Common myeloid progenitor, CD34-positive (primary cell): Measurements from ENCODE around the gene PGPEP1. TPM values are rescaled to one million over a fixed set of nuclear protein-coding genes. Genes with fewer than 3 reads are reported as not detected.
A peak's percentile ranks its signal among the peaks of the same experiment; 100 is the strongest.

Experiments used
- CTCF ChIA-PET: fragments of 350-600 bp; sonication (Branson Sonifier 250); formaldehyde crosslinking; loops from one replicate; lab custom pipeline; 2021; ENCODE audit warnings: antibody characterized with exemption; lab: Charles Lee
- POLR2A ChIA-PET: fragments of 350-600 bp; sonication (Branson Sonifier 250); formaldehyde crosslinking; loops from one replicate; lab custom pipeline; 2021; ENCODE audit warnings: antibody characterized with exemption; lab: Charles Lee
- DNase-seq, 3 donors: peaks; one replicate each; pipeline versions ENCODE4 v3.0.0 to v3.0.0-alpha.2; 2013
- H3K27ac ChIP-seq, 2 experiments: 1 replicate in 1 of 2; 2 replicates in 1 of 2; pipeline ENCODE4 v1.7.0; 2013; ENCODE audit warnings: inconsistent platforms in 2 of 2, low read length in 2 of 2, mild to moderate bottlenecking in 2 of 2, low read depth in 1 of 2, moderate library complexity in 1 of 2; ENCODE audit not compliant: severe bottlenecking in 2 of 2, insufficient read depth in 1 of 2, poor library complexity in 1 of 2
- H3K27me3 ChIP-seq, 5 experiments: replicated peaks in 2 of 5; 1 replicate in 3 of 5; 2 replicates in 2 of 5; pipeline versions ENCODE4 v1.6.1 to v1.7.0; 2013; ENCODE audit warnings: low read length in 4 of 5, mild to moderate bottlenecking in 2 of 5, moderate library complexity in 2 of 5, inconsistent platforms in 1 of 5; ENCODE audit not compliant: insufficient read depth in 5 of 5, control insufficient read depth in 4 of 5
- H3K36me3 ChIP-seq, 4 experiments: 1 replicate in 2 of 4; 2 replicates in 2 of 4; pipeline versions ENCODE4 v1.6.1 to v1.7.0; 2013; ENCODE audit warnings: low read length in 3 of 4, control low read depth in 1 of 4, mild to moderate bottlenecking in 1 of 4; ENCODE audit not compliant: control insufficient read depth in 4 of 4, insufficient read depth in 4 of 4
- H3K4me1 ChIP-seq, 4 experiments: 1 replicate in 3 of 4; 2 replicates in 1 of 4; pipeline versions ENCODE4 v1.6.1 to v1.7.1; 2013; ENCODE audit warnings: low read length in 3 of 4, mild to moderate bottlenecking in 3 of 4, control low read depth in 1 of 4, inconsistent platforms in 1 of 4, moderate library complexity in 1 of 4; ENCODE audit not compliant: control insufficient read depth in 4 of 4, insufficient read depth in 4 of 4; ENCODE audit errors: control extremely low read depth in 1 of 4
- H3K4me3 ChIP-seq, 7 experiments: 1 replicate in 4 of 7; 2 replicates in 3 of 7; pipeline versions ENCODE4 v1.5.1 to v1.7.0; 2013; ENCODE audit warnings: mild to moderate bottlenecking in 7 of 7, low read length in 6 of 7, moderate library complexity in 6 of 7, inconsistent platforms in 2 of 7, low read depth in 2 of 7, control low read depth in 1 of 7; ENCODE audit not compliant: insufficient read depth in 4 of 7, control insufficient read depth in 1 of 7; ENCODE audit errors: extremely low read depth in 1 of 7
- H3K9me3 ChIP-seq, 5 experiments: 1 replicate in 4 of 5; 2 replicates in 1 of 5; pipeline versions ENCODE4 v1.6.1 to v1.7.1; 2013; ENCODE audit warnings: low read length in 4 of 5, mild to moderate bottlenecking in 2 of 5, inconsistent platforms in 1 of 5, low read depth in 1 of 5, moderate library complexity in 1 of 5; ENCODE audit not compliant: control insufficient read depth in 4 of 5, insufficient read depth in 2 of 5; ENCODE audit errors: control extremely low read depth in 1 of 5
- WGBS: methylation state at CpG from one replicate; pipeline ENCODE4 v1.1.5; 2013; ENCODE audit not compliant: insufficient coverage; 5-methylcytosine and 5-hydroxymethylcytosine counted together
- polyA plus RNA-seq: library from polyadenylated mRNA; unstranded; fragments of 120-200 nt; gene quantifications from one replicate; pipeline ENCODE4 v1.2.1, GENCODE V29; 2013

PGPEP1 gene
- polyA plus RNA-seq, result 25.4 TPM

GRCh38 chr19:18340190-18340989, at the start of gene PGPEP1:
PGPEP1 (plus strand) TSS chr19:18340598; CDS start chr19:18340682, 84 bp downstream.
- peaks cover 2 to 31% (median 22%) of the 10 kb centered on the region in 4 experiments for H3K4me1 ChIP-seq
- 4% methylated on average over 51 of the region's 69 CpGs for WGBS
- H3K36me3 ChIP-seq, result peaks cover 4 to 25% (median 16%) of the 10 kb centered on the region in 4 experiments
- no peaks in the 10 kb centered on the region for H3K9me3 ChIP-seq
- H3K27ac ChIP-seq, result peak within 1 kb of the TSS; percentile 72 to 87
- H3K4me3 ChIP-seq, result peak within 1 kb of the TSS; percentile 75 to 92 (median 81)
- H3K27me3 ChIP-seq, result no peaks in the 10 kb centered on the region
- ChIA-PET CTCF (interaction anchor here (0.9 to 5.3 kb wide), 11 partner anchors 10 to 88 kb away, joined by 3 to 60 read pairs (median 4); partner anchors contain the start of genes GDF15 and JUND), POLR2A (interaction anchor here (0.7 to 1.9 kb wide), 3 partner anchors 59 to 62 kb away, joined by 3 to 10 read pairs (median 5); partner anchors contain the start of gene JUND)
- peak; percentile 30 to 67 (median 62) for DNase-seq

- H3K9me3 ChIP-seq, result no peaks in the 10 kb centered on the region
- H3K36me3 ChIP-seq, result no peaks in the 10 kb centered on the region
- peaks cover 4 to 76% (median 40%) of the 10 kb centered on the region in 4 experiments for H3K4me1 ChIP-seq
- ChIA-PET POLR2A (interaction anchor here (1.1 to 6.1 kb wide), 5 partner anchors 11 to 35 kb away, joined by 4 to 145 read pairs (median 19); partner anchors contain the start of genes JUND and LSM4), CTCF (interaction anchor here (2.2 to 5.2 kb wide), 5 partner anchors 11 to 31 kb away, joined by 10 to 52 read pairs (median 14); partner anchors contain the start of genes JUND and LSM4)
- H3K27me3 ChIP-seq, result no peaks in the 10 kb centered on the region
- 21% methylated on average over 18 of the region's 21 CpGs for WGBS
- H3K4me3 ChIP-seq, result peak overlapping the region in 6 of 7 experiments; percentile 32 to 81 (median 70)
- DNase-seq, result peak in 2 of 3 donors; percentile 68 to 73
- peak overlapping the region; percentile 15 to 95 for H3K27ac ChIP-seq
Observed at GRCh38 chr19:18291019-18291524, 49.3 kb upstream of the PGPEP1 start.

GRCh38 chr19:18291590-18292461, 48.6 kb upstream of the PGPEP1 start:
- DNase-seq, result peak; percentile 90 to 92 (median 90)
- H3K9me3 ChIP-seq, result no peaks in the 10 kb centered on the region
- 0% methylated on average over 34 of the region's 75 CpGs for WGBS
- ChIA-PET POLR2A (interaction anchor here (1.1 to 6.1 kb wide), 7 partner anchors 9 to 34 kb away, joined by 4 to 145 read pairs (median 19); partner anchors contain the start of genes JUND and LSM4), CTCF (interaction anchor here (0.8 to 5.2 kb wide), 10 partner anchors 10 to 48 kb away, joined by 3 to 52 read pairs (median 10); partner anchors contain the start of genes JUND and LSM4)
- H3K36me3 ChIP-seq, result no peaks in the 10 kb centered on the region
- H3K4me1 ChIP-seq, result peaks cover 4 to 69% (median 40%) of the 10 kb centered on the region in 4 experiments
- peak overlapping the region; percentile 77 to 95 for H3K27ac ChIP-seq
- peak overlapping the region; percentile 44 to 90 (median 77) for H3K4me3 ChIP-seq
- no peaks in the 10 kb centered on the region for H3K27me3 ChIP-seq

GRCh38 chr19:18292462-18292809, 48.0 kb upstream of the PGPEP1 start:
- CTCF ChIA-PET, result interaction anchor here (0.8 to 5.2 kb wide), 11 partner anchors 10 to 51 kb away, joined by 3 to 52 read pairs (median 7); partner anchors contain the start of genes JUND and LSM4
- POLR2A ChIA-PET, result interaction anchor here (0.7 to 6.1 kb wide), 6 partner anchors 9 to 279 kb away, joined by 4 to 145 read pairs (median 22); partner anchors contain the start of genes JUND and LSM4
- Histone ChIP-seq H3K27me3 (no peaks in the 10 kb centered on the region), H3K36me3 (no peaks in the 10 kb centered on the region), H3K4me1 (peaks cover 4 to 64% (median 40%) of the 10 kb centered on the region in 4 experiments), H3K9me3 (no peaks in the 10 kb centered on the region), H3K27ac (peak overlapping the region; percentile 77 to 95), H3K4me3 (peak overlapping the region; percentile 44 to 90 (median 77))
- peak in 2 of 3 donors; percentile 34 to 63 for DNase-seq
- WGBS, result 0% methylated on average over 9 of the region's 20 CpGs

- CTCF ChIA-PET, result interaction anchor here (0.6 to 5.2 kb wide), 13 partner anchors 9 to 196 kb away, joined by 3 to 52 read pairs (median 4); partner anchors contain the start of genes JUND and LSM4
- no peaks in the 10 kb centered on the region for H3K36me3 ChIP-seq
- H3K27ac ChIP-seq, result peak overlapping the region; percentile 77 to 95
- no peaks in the 10 kb centered on the region for H3K9me3 ChIP-seq
- POLR2A ChIA-PET, result interaction anchor here (0.7 to 6.1 kb wide), 4 partner anchors 12 to 278 kb away, joined by 4 to 145 read pairs (median 25); partner anchors contain the start of gene JUND
- WGBS, result 14% methylated on average over 25 of the region's 31 CpGs
- H3K27me3 ChIP-seq, result no peaks in the 10 kb centered on the region
- peak overlapping the region; percentile 44 to 90 (median 77) for H3K4me3 ChIP-seq
- peaks cover 4 to 58% (median 39%) of the 10 kb centered on the region in 4 experiments for H3K4me1 ChIP-seq
- DNase-seq, result peak in 2 of 3 donors; percentile 62 to 66
Observed at GRCh38 chr19:18292810-18293641, 47.4 kb upstream of the PGPEP1 start.
